Measurements from ENCODE around the gene SHANK3.

The SHANK3 gene

DNA sequence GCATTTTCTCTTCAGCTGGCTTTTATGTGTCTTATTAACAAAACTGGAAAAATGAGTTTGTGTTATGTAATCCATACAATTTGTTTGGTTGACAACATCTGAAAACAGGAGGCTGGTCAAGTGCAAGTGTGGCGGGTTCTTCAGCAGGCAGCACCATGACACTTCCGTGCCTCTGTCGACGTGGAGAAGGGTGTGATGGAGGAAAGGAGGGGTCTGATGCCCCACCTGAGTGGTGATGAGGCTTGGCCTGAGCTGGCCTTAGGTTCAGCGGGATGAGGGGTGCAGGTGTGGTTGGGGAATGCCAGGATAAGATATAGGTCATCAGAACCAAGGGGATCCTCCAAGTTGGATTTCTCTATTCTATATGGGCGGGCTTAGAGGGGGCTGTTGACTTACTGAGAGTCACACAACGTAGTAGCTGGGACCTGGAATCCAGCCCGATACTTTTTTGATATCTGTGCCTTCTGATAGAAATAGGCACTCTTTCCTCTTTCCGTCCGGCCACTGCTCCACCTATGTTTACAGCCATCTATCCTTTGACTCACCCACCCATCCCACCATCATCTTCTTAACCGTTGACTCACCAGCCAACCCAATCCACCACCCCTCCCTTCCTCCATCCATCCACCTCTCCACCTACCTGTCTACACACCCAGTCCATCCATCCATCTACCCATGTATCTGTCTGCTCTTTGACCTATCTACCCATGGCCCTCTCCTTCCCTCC lies 29.0 kb downstream of the SHANK3 start:
- no peak for TF ChIP-seq NFIC (IDR thresholded peaks at IDR 0.05)
- TF ChIP-seq, protein P1, sequence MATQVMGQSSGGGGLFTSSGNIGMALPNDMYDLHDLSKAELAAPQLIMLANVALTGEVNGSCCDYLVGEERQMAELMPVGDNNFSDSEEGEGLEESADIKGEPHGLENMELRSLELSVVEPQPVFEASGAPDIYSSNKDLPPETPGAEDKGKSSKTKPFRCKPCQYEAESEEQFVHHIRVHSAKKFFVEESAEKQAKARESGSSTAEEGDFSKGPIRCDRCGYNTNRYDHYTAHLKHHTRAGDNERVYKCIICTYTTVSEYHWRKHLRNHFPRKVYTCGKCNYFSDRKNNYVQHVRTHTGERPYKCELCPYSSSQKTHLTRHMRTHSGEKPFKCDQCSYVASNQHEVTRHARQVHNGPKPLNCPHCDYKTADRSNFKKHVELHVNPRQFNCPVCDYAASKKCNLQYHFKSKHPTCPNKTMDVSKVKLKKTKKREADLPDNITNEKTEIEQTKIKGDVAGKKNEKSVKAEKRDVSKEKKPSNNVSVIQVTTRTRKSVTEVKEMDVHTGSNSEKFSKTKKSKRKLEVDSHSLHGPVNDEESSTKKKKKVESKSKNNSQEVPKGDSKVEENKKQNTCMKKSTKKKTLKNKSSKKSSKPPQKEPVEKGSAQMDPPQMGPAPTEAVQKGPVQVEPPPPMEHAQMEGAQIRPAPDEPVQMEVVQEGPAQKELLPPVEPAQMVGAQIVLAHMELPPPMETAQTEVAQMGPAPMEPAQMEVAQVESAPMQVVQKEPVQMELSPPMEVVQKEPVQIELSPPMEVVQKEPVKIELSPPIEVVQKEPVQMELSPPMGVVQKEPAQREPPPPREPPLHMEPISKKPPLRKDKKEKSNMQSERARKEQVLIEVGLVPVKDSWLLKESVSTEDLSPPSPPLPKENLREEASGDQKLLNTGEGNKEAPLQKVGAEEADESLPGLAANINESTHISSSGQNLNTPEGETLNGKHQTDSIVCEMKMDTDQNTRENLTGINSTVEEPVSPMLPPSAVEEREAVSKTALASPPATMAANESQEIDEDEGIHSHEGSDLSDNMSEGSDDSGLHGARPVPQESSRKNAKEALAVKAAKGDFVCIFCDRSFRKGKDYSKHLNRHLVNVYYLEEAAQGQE (IDR thresholded peaks at IDR 0.05; ENCODE audit: low read depth): no peak
- no peak for TF ChIP-seq YY1 (IDR thresholded peaks at IDR 0.05; ENCODE audit: low read depth)
- TF ChIP-seq FOXM1 (IDR thresholded peaks at IDR 0.05; ENCODE audit: borderline replicate concordance, low read depth): no peak
- TF ChIP-seq EP300 (IDR thresholded peaks at IDR 0.05; ENCODE audit: borderline replicate concordance): no peak
- no peak for TF ChIP-seq TCF12 (IDR thresholded peaks at IDR 0.05; ENCODE audit: low read depth)
- TF ChIP-seq TAF1 (IDR thresholded peaks at IDR 0.05; ENCODE audit: low read depth): no peak
- no peak for TF ChIP-seq CEBPB (IDR thresholded peaks at IDR 0.05)
- TF ChIP-seq, protein P2, sequence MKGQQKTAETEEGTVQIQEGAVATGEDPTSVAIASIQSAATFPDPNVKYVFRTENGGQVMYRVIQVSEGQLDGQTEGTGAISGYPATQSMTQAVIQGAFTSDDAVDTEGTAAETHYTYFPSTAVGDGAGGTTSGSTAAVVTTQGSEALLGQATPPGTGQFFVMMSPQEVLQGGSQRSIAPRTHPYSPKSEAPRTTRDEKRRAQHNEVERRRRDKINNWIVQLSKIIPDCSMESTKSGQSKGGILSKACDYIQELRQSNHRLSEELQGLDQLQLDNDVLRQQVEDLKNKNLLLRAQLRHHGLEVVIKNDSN (IDR thresholded peaks at IDR 0.05): no peak
- TF ChIP-seq RAD21 (IDR thresholded peaks at IDR 0.05; ENCODE audit: low read depth): no peak
- TF ChIP-seq CREB1 (IDR thresholded peaks at IDR 0.05; ENCODE audit: low read depth): no peak
- TF ChIP-seq, protein P3, sequence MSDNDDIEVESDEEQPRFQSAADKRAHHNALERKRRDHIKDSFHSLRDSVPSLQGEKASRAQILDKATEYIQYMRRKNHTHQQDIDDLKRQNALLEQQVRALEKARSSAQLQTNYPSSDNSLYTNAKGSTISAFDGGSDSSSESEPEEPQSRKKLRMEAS (IDR thresholded peaks at IDR 0.05): no peak

DNA sequence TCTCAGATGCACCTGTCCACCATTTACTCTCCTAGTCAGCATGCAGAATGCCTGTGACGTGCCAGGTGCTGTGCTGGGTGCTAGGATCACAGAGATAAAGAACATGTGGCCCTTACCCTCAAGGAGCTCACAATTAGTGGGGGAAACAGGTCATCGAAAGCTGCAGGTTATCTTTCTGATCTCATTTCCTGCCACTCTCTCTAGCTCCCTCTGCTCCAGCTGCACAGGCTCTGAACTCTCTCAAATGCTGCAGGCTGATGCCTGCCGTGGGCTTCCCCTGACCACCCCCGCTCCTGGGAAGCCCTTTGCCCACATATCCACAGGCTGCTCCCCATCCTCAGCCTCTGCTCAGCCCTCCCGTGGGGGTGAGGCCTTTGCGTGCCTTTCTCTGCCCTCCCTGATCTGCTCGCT lies 29.6 kb downstream of the SHANK3 start:
- TF ChIP-seq TCF12 (IDR thresholded peaks at IDR 0.05; ENCODE audit: low read depth): no peak

DNA sequence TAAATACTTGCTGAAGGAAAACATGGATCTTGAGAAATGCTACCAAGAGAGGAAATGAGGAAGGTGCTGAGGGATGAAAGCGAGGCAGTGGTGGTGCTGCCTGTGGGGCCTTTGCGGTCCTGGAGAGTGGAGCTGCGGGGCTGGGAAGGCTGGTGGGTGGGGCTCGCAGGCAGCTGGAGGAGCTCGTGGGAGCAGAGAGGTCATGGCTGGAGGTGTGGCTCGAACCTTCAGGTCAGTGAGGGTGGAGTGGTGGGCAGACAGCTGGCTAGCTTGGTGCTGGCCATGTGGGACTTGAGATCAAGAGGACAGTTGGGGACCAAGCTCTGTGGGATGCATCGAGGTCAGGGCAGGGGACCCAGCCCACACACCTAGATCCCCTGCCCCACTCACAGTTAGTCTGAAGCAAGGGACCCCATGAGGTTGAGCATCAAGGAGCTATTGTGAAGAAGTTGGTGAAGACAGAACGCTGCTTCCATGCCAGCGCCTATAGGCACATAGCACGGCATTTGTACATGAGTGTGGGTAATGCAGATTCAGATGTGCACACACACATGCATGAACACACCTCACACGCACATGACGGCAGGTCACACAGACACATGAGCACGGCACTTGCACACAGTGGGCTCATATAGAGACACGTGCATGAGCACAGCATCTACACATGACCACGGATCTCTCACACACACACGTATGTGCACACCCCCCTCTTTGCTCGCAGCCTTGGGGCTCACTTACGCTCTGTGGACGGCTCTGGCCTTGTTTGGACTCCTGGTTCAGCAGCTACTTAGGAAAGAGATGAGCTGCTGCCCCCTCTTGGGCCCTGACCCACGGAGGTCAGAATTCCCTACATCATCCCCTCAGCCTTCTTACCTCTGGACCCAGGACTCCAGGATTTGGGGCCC lies 30.4 kb downstream of the SHANK3 start:
- no peak for TF ChIP-seq TAF1 (IDR thresholded peaks at IDR 0.05; ENCODE audit: low read depth)
- no peak for TF ChIP-seq FOXM1 (IDR thresholded peaks at IDR 0.05; ENCODE audit: borderline replicate concordance, low read depth)
- TF ChIP-seq, protein P3 (IDR thresholded peaks at IDR 0.05): no peak
- no peak for TF ChIP-seq CREB1 (IDR thresholded peaks at IDR 0.05; ENCODE audit: low read depth)
- TF ChIP-seq, protein P2 (IDR thresholded peaks at IDR 0.05): no peak
- TF ChIP-seq EGR1 (IDR thresholded peaks at IDR 0.05): no peak
- TF ChIP-seq TEAD4 (IDR thresholded peaks at IDR 0.05): no peak
- TF ChIP-seq CEBPB (IDR thresholded peaks at IDR 0.05): no peak
- no peak for TF ChIP-seq NFIC (IDR thresholded peaks at IDR 0.05)
- TF ChIP-seq RAD21 (IDR thresholded peaks at IDR 0.05; ENCODE audit: low read depth): no peak
- TF ChIP-seq ZBTB7A (IDR thresholded peaks at IDR 0.05; ENCODE audit: low read depth): no peak
- no peak for TF ChIP-seq YY1 (IDR thresholded peaks at IDR 0.05; ENCODE audit: low read depth)
- TF ChIP-seq, protein P1 (IDR thresholded peaks at IDR 0.05; ENCODE audit: low read depth): no peak
- TF ChIP-seq TCF12 (IDR thresholded peaks at IDR 0.05; ENCODE audit: low read depth): no peak
- TF ChIP-seq EP300 (IDR thresholded peaks at IDR 0.05; ENCODE audit: borderline replicate concordance): no peak

DNA sequence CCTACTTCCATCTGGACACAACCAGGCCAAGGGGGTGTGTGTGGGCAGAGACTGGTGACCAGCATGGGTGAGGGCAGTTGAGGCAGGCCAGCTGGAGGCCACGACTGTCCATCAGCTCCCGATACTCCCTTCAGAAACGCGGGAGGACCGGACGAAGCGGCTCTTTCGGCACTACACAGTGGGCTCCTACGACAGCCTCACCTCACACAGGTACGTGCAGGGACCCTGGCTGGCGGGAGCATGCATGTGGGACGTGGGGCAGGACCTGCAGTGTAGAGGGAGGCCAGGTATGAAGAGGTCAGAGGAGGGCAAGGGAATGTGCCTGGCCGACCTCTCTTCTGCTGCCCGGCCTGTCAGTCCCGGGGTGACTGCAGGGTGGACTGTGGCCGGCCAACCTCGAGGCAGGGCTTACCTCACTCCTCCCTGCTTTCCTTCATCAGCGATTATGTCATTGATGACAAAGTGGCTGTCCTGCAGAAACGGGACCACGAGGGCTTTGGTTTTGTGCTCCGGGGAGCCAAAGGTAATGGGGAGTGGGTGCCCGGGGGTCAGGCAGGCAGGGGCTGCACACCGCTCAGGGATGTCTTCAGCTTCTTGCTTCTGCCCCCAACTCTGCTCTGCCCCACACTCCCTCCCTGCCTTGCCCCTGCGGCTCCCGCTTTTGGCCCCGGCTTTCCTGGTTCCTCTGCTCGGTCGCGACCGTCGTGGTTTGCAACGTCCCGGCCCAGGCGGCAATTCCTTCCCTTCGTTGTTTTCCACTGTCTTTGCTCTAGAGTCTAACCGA lies 31.3 kb downstream of the SHANK3 start:
- TF ChIP-seq EGR1 (IDR thresholded peaks at IDR 0.05): no peak
- TF ChIP-seq CEBPB (IDR thresholded peaks at IDR 0.05): no peak
- TF ChIP-seq ZBTB7A (IDR thresholded peaks at IDR 0.05; ENCODE audit: low read depth): no peak
- TF ChIP-seq CREB1 (IDR thresholded peaks at IDR 0.05; ENCODE audit: low read depth): no peak
- no peak for TF ChIP-seq TCF12 (IDR thresholded peaks at IDR 0.05; ENCODE audit: low read depth)
- TF ChIP-seq, protein P1 (IDR thresholded peaks at IDR 0.05; ENCODE audit: low read depth): no peak
- no peak for TF ChIP-seq TEAD4 (IDR thresholded peaks at IDR 0.05)
- TF ChIP-seq, protein P3 (IDR thresholded peaks at IDR 0.05): no peak

Measured in Ishikawa (cell line).